ENCODE data around the gene FAM78B. TPM values are rescaled to one million over a fixed set of nuclear protein-coding genes. Genes with fewer than 3 reads are reported as not detected.

The FAM78B gene
- total and polyA plus RNA-seq, 2 experiments from 2014 or later, result 0.16 to 0.43 TPM

DNA sequence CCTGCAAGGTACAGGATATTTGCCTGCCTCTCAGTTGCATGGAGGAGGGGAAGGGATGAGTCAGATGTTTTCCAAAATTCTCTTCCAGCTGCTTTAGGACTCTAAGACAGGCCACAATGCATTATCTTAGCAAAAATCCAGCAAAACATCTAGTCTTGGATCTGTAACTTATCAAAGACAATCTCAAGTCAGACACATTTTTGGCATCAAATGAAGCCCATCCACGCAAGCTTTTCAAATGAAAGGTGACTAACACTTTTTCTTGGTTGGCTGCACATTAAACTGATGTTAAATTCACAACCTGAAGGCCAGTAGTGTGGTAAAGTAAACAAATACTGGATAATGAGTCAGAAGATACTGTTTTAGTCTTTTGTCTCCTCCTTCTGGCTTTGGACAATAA is 21.3 kb downstream of the FAM78B start:
- no peak for DNase-seq
- no peaks in the 10 kb centered on the region for H3K4me1 ChIP-seq (ENCODE audit: insufficient read depth)
- no peak overlapping the region for H3K4me2 ChIP-seq (ENCODE audit: unreplicated experiment)
- H3K36me3 ChIP-seq (ENCODE audit: low read depth), result no peaks in the 10 kb centered on the region
- H3K9ac ChIP-seq, result no peak overlapping the region
- no peak overlapping the region for H3K4me3 ChIP-seq
- in situ Hi-C loops (cut with MboI), result no loop called here
- no peak overlapping the region for H3K27ac ChIP-seq
- TF ChIP-seq EZH2 (IDR thresholded peaks at IDR 0.05; ENCODE audit: insufficient read depth, poor library complexity, severe bottlenecking) (no peak), EZH2phosphoT487 (IDR thresholded peaks at IDR 0.05; ENCODE audit: insufficient read depth, low read depth) (no peak)
- H4K20me1 ChIP-seq (ENCODE audit: insufficient read depth), result no peaks in the 10 kb centered on the region
- H3K9me2 ChIP-seq (ENCODE audit: insufficient read depth), result no peaks in the 10 kb centered on the region
- no peaks in the 10 kb centered on the region for H3K9me3 ChIP-seq (ENCODE audit: low read depth)
- H3K27me3 ChIP-seq (replicated peaks; ENCODE audit: insufficient read depth), result no peaks in the 10 kb centered on the region
- no peaks in the 10 kb centered on the region for H3K79me2 ChIP-seq (ENCODE audit: insufficient read depth)
- WGBS, 2 experiments (ENCODE audit: low coverage in 1 of 2, low lambda C conversion rate in 2 of 2, missing lambda C conversion rate in 2 of 2), result 11 to 12% methylated on average over 1 of the region's 1 CpG
- H2AFZ ChIP-seq, result no peak overlapping the region
- no peaks in the 10 kb centered on the region for H3F3A ChIP-seq (ENCODE audit: insufficient read depth)

DNA sequence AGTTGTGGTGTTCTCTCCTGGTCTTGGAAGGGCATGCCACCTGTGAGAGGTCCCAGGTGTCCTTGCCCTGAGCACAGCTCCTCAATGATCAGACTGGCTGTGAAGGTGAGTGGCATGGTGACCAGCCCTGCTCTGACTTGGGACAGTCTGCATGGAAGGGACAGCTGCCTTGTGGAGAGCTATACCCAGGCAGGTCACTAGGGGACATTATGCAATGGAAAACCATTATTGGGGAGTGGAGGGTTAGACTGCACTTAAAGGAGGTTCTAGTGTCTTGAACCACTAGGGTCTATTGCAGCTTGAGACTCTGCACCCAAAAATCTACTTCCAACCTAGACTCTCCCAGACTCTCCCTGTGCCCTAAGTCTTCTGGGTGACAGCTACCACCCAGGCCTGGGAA is 24.8 kb downstream of the FAM78B start:
- Histone ChIP-seq H3K9me2 (ENCODE audit: insufficient read depth) (no peaks in the 10 kb centered on the region), H3F3A (ENCODE audit: insufficient read depth) (no peaks in the 10 kb centered on the region), H3K9ac (no peak overlapping the region), H3K36me3 (ENCODE audit: low read depth) (no peaks in the 10 kb centered on the region), H3K4me2 (ENCODE audit: unreplicated experiment) (no peak overlapping the region), H2AFZ (no peak overlapping the region), H3K79me2 (ENCODE audit: insufficient read depth) (no peaks in the 10 kb centered on the region), H3K9me3 (ENCODE audit: low read depth) (no peaks in the 10 kb centered on the region), H3K4me1 (ENCODE audit: insufficient read depth) (no peaks in the 10 kb centered on the region), H3K4me3 (no peak overlapping the region), H3K27me3 (replicated peaks; ENCODE audit: insufficient read depth) (no peaks in the 10 kb centered on the region), H3K27ac (no peak overlapping the region), H4K20me1 (ENCODE audit: insufficient read depth) (no peaks in the 10 kb centered on the region)
- TF ChIP-seq EZH2phosphoT487 (IDR thresholded peaks at IDR 0.05; ENCODE audit: insufficient read depth, low read depth), result no peak
- no peak for TF ChIP-seq EZH2 (IDR thresholded peaks at IDR 0.05; ENCODE audit: insufficient read depth, poor library complexity, severe bottlenecking)
- no peak for DNase-seq
- in situ Hi-C loops (cut with MboI), result no loop called here

GRCh38 chr1:166140251-166140650 is 26.6 kb downstream of the FAM78B start:
- Histone ChIP-seq H3K36me3 (ENCODE audit: low read depth) (no peaks in the 10 kb centered on the region), H3K9me2 (ENCODE audit: insufficient read depth) (no peaks in the 10 kb centered on the region), H3K9me3 (ENCODE audit: low read depth) (no peaks in the 10 kb centered on the region), H3K27ac (no peak overlapping the region), H4K20me1 (ENCODE audit: insufficient read depth) (no peaks in the 10 kb centered on the region), H3K27me3 (replicated peaks; ENCODE audit: insufficient read depth) (no peaks in the 10 kb centered on the region), H3F3A (ENCODE audit: insufficient read depth) (no peaks in the 10 kb centered on the region), H3K4me1 (ENCODE audit: insufficient read depth) (no peaks in the 10 kb centered on the region), H3K9ac (no peak overlapping the region), H2AFZ (no peak overlapping the region), H3K79me2 (ENCODE audit: insufficient read depth) (no peaks in the 10 kb centered on the region), H3K4me3 (no peak overlapping the region), H3K4me2 (ENCODE audit: unreplicated experiment) (no peak overlapping the region)
- TF ChIP-seq EZH2phosphoT487 (IDR thresholded peaks at IDR 0.05; ENCODE audit: insufficient read depth, low read depth) (no peak), EZH2 (IDR thresholded peaks at IDR 0.05; ENCODE audit: insufficient read depth, poor library complexity, severe bottlenecking) (no peak)
- DNase-seq, result no peak
- WGBS, 2 experiments (ENCODE audit: low coverage in 1 of 2, low lambda C conversion rate in 2 of 2, missing lambda C conversion rate in 2 of 2), result 36 to 38% methylated on average over 6 of the region's 6 CpGs
- in situ Hi-C loops (cut with MboI), result no loop called here

GRCh38 chr1:166139735-166140134 is 27.1 kb downstream of the FAM78B start:
- Histone ChIP-seq H3K27me3 (replicated peaks; ENCODE audit: insufficient read depth) (no peaks in the 10 kb centered on the region), H2AFZ (no peak overlapping the region), H3F3A (ENCODE audit: insufficient read depth) (no peaks in the 10 kb centered on the region), H3K36me3 (ENCODE audit: low read depth) (no peaks in the 10 kb centered on the region), H3K79me2 (ENCODE audit: insufficient read depth) (no peaks in the 10 kb centered on the region), H3K4me1 (ENCODE audit: insufficient read depth) (no peaks in the 10 kb centered on the region), H3K9ac (no peak overlapping the region), H4K20me1 (ENCODE audit: insufficient read depth) (no peaks in the 10 kb centered on the region), H3K9me3 (ENCODE audit: low read depth) (no peaks in the 10 kb centered on the region), H3K27ac (no peak overlapping the region), H3K4me3 (no peak overlapping the region), H3K4me2 (ENCODE audit: unreplicated experiment) (no peak overlapping the region), H3K9me2 (ENCODE audit: insufficient read depth) (no peaks in the 10 kb centered on the region)
- in situ Hi-C loops (cut with MboI), result no loop called here
- TF ChIP-seq EZH2phosphoT487 (IDR thresholded peaks at IDR 0.05; ENCODE audit: insufficient read depth, low read depth) (no peak), EZH2 (IDR thresholded peaks at IDR 0.05; ENCODE audit: insufficient read depth, poor library complexity, severe bottlenecking) (no peak)
- DNase-seq, result no peak
- WGBS, 2 experiments (ENCODE audit: low coverage in 1 of 2, low lambda C conversion rate in 2 of 2, missing lambda C conversion rate in 2 of 2), result 18 to 20% methylated on average over 4 of the region's 4 CpGs

DNA sequence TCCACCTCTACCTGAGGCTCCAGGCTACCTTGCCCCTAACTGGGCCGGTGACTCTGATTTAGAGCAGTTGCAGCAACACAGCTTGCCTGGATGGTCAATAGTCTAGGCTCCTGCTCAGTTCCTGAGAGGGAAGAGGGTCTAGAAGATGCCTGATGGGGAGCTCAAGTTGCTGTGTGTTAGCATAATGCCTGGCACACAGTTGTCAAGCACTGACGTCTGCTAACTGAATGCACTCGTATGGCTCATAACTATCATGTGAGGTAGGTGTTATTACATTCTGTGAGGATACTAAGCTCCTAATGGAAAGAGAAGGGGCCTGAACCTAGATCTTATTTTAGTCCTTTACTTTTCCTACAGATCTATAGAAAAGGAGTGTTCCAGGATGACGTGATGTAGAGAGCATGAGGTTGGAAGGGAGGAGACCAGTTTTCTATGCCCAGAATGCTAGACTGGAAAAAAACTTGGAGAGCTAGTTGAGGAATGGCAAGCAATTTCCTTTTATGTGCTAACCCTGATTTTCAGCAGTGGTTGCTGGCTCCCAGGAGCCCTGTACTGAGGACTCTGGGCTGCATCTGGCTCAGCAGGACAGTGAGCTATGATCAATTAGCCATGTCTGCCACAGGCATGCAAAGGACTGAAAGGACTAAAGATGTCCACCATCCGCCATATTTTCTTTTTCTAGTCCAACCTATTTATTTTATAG is 30.0 kb downstream of the FAM78B start:
- TF ChIP-seq EZH2 (IDR thresholded peaks at IDR 0.05; ENCODE audit: insufficient read depth, poor library complexity, severe bottlenecking) (no peak), EZH2phosphoT487 (IDR thresholded peaks at IDR 0.05; ENCODE audit: insufficient read depth, low read depth) (no peak)

More for the DNA sequence above, 30.0 kb downstream of the FAM78B start:
- H3K4me1 ChIP-seq (ENCODE audit: insufficient read depth), result no peaks in the 10 kb centered on the region
- no peak overlapping the region for H3K9ac ChIP-seq
- no peaks in the 10 kb centered on the region for H3K27me3 ChIP-seq (replicated peaks; ENCODE audit: insufficient read depth)
- no peak for DNase-seq
- no peaks in the 10 kb centered on the region for H3K79me2 ChIP-seq (ENCODE audit: insufficient read depth)
- no peaks in the 10 kb centered on the region for H3K36me3 ChIP-seq (ENCODE audit: low read depth)
- no peak overlapping the region for H3K27ac ChIP-seq
- H3F3A ChIP-seq (ENCODE audit: insufficient read depth), result no peaks in the 10 kb centered on the region
- no peaks in the 10 kb centered on the region for H3K9me3 ChIP-seq (ENCODE audit: low read depth)
- H3K9me2 ChIP-seq (ENCODE audit: insufficient read depth), result no peaks in the 10 kb centered on the region
- H3K4me3 ChIP-seq, result no peak overlapping the region
- in situ Hi-C loops (cut with MboI), result no loop called here
- no peaks in the 10 kb centered on the region for H4K20me1 ChIP-seq (ENCODE audit: insufficient read depth)
- 7 to 9% methylated on average over 5 of the region's 5 CpGs for WGBS, 2 experiments (ENCODE audit: low coverage in 1 of 2, low lambda C conversion rate in 2 of 2, missing lambda C conversion rate in 2 of 2)
- no peak overlapping the region for H2AFZ ChIP-seq
- H3K4me2 ChIP-seq (ENCODE audit: unreplicated experiment), result no peak overlapping the region
